Activated naive CD8-positive, alpha-beta T cell treated with anti-CD3 and anti-CD28 coated beads, Interleukin-2, amount 10 ng/mL, durations not matched to agents 7 days and 5 days (primary cell): ENCODE data around the gene ARSG. TPM values are rescaled to one million over a fixed set of nuclear protein-coding genes. Genes with fewer than 3 reads are reported as not detected.

Experiments used
- ATAC-seq: fragments of 150-1000 bp; cut with Tn5 transposase; one replicate; pipeline ENCODE4 v1.10.0; 2021; ENCODE audit warnings: low read depth, moderate library complexity
- POLR2A ChIA-PET: fragments of 350-600 bp; sonication (Branson Sonifier 250); formaldehyde crosslinking; loops from one replicate; lab custom pipeline; 2021; ENCODE audit warnings: antibody characterized with exemption; lab: Charles Lee
- DNase-seq: peaks from one replicate; pipeline ENCODE4 v3.0.0; 2021
- H3K27ac Mint-ChIP-seq: one replicate; pipeline ENCODE4 v1.8.0; 2022; ENCODE audit warnings: mild to moderate bottlenecking, mixed read lengths
- H3K27me3 Mint-ChIP-seq: one replicate; pipeline ENCODE4 v1.8.0; 2022; ENCODE audit warnings: mild to moderate bottlenecking, moderate library complexity, mixed read lengths
- H3K36me3 Mint-ChIP-seq: one replicate; pipeline ENCODE4 v1.8.0; 2021; ENCODE audit warnings: mild to moderate bottlenecking, mixed read lengths
- H3K4me1 Mint-ChIP-seq: one replicate; pipeline ENCODE4 v1.8.0; 2021; ENCODE audit warnings: mixed read lengths
- H3K4me3 Mint-ChIP-seq: one replicate; pipeline ENCODE4 v1.8.0; 2022; ENCODE audit warnings: mild to moderate bottlenecking, moderate library complexity, mixed read lengths
- H3K9me3 Mint-ChIP-seq: one replicate; pipeline ENCODE4 v1.8.0; 2021; ENCODE audit warnings: mixed read lengths
- total RNA-seq, 2 experiments: library from RNA; stranded (reverse); gene quantifications; one replicate each; pipeline ENCODE4 v1.2.3, GENCODE V29; 2021

ARSG gene
- total RNA-seq, 2 experiments from 2014 or later: 10.4 to 10.9 TPM

- Mint-ChIP-seq H3K27ac (peak overlapping the region; percentile 86), H3K4me3 (peak overlapping the region; percentile 98), H3K4me1 (peaks cover 56% of the 10 kb centered on the region), H3K27me3 (no peaks in the 10 kb centered on the region), H3K9me3 (no peaks in the 10 kb centered on the region), H3K36me3 (peaks cover 16% of the 10 kb centered on the region)
- POLR2A ChIA-PET: interaction anchor here (0.9 to 9.3 kb wide), 9 partner anchors 19 to 276 kb away, joined by 3 to 111 read pairs (median 8); partner anchors contain the start of genes AMZ2, ARSG and SLC16A6
- ATAC-seq (no peak), DNase-seq (no peak)
Measured at GRCh38 chr17:68456339-68457167, 165.3 kb downstream of the ARSG start.

- DNase-seq: no peak
- POLR2A ChIA-PET: interaction anchor here (0.8 to 9.3 kb wide), 12 partner anchors 11 to 276 kb away, joined by 3 to 111 read pairs (median 8); partner anchors contain the start of genes AMZ2, ARSG, PRKAR1A and SLC16A6
- H3K4me3 Mint-ChIP-seq: peak within 1 kb of the TSS; percentile 98
- H3K4me1 Mint-ChIP-seq: peaks cover 62% of the 10 kb centered on the region
- peaks cover 12% of the 10 kb centered on the region for H3K36me3 Mint-ChIP-seq
- H3K9me3 Mint-ChIP-seq: no peaks in the 10 kb centered on the region
- peak; percentile 31 for ATAC-seq
- H3K27me3 Mint-ChIP-seq: no peaks in the 10 kb centered on the region
- peak within 1 kb of the TSS; percentile 86 for H3K27ac Mint-ChIP-seq
Measured at GRCh38 chr17:68457168-68457538, 165.9 kb downstream of the ARSG start, which contains the start of gene WIPI1. TSS of gene WIPI1 (minus strand) at chr17:68457496. CDS start at chr17:68457421, 75 bp downstream.

GRCh38 chr17:68457539-68458259, 166.4 kb downstream of the ARSG start:
- H3K4me1 Mint-ChIP-seq: peaks cover 67% of the 10 kb centered on the region
- ATAC-seq: peak; percentile 92
- H3K27me3 Mint-ChIP-seq: no peaks in the 10 kb centered on the region
- POLR2A ChIA-PET: interaction anchor here (0.8 to 9.3 kb wide), 15 partner anchors 11 to 277 kb away, joined by 3 to 111 read pairs (median 7); partner anchors contain the start of genes AMZ2, ARSG, PRKAR1A and SLC16A6
- peak overlapping the region; percentile 84 for H3K27ac Mint-ChIP-seq
- H3K36me3 Mint-ChIP-seq: peaks cover 9% of the 10 kb centered on the region
- H3K9me3 Mint-ChIP-seq: no peaks in the 10 kb centered on the region
- H3K4me3 Mint-ChIP-seq: peak overlapping the region; percentile 81
- peak; percentile 99 for DNase-seq

- Mint-ChIP-seq H3K36me3 (peaks cover 5% of the 10 kb centered on the region), H3K27ac (peak overlapping the region; percentile 84), H3K9me3 (no peaks in the 10 kb centered on the region), H3K27me3 (no peaks in the 10 kb centered on the region), H3K4me3 (peak overlapping the region; percentile 81), H3K4me1 (peaks cover 69% of the 10 kb centered on the region)
- no peak for ATAC-seq
- DNase-seq: no peak
- POLR2A ChIA-PET: interaction anchor here (1.0 to 9.3 kb wide), 11 partner anchors 8 to 253 kb away, joined by 3 to 111 read pairs (median 10); partner anchors contain the start of genes AMZ2, ARSG, PRKAR1A and SLC16A6
Measured at GRCh38 chr17:68458260-68459036, 167.2 kb downstream of the ARSG start.

GRCh38 chr17:68459037-68459639, 167.8 kb downstream of the ARSG start:
- peaks cover 66% of the 10 kb centered on the region for H3K4me1 Mint-ChIP-seq
- ATAC-seq (no peak), DNase-seq (no peak)
- peak overlapping the region; percentile 44 for H3K4me3 Mint-ChIP-seq
- POLR2A ChIA-PET: interaction anchor here (1.2 to 9.3 kb wide), 9 partner anchors 9 to 253 kb away, joined by 3 to 111 read pairs (median 11); partner anchors contain the start of genes AMZ2, ARSG, PRKAR1A and SLC16A6
- peaks cover 3% of the 10 kb centered on the region for H3K36me3 Mint-ChIP-seq
- peak overlapping the region; percentile 83 for H3K27ac Mint-ChIP-seq
- H3K9me3 Mint-ChIP-seq: no peaks in the 10 kb centered on the region
- no peaks in the 10 kb centered on the region for H3K27me3 Mint-ChIP-seq

DNA sequence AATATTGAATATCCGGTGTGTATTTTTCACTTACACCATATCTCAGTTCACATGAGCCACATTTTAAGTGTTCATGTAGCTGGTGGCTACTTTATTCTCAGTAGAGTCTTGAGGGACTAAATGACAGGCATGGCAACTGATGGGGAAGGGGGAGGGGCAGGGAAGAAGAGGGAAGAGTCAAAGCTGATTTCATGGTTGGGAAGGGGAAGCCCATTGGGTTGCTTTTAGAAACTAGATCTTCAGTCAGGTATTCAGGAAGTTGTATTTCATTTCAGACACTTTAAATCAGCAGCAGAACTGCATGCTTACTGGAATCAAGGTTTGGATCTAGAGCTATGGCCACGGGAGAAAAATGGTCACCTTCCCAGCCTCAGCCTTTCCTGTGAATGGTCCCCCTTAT, 168.9 kb downstream of the ARSG start:
- H3K27me3 Mint-ChIP-seq: no peaks in the 10 kb centered on the region
- H3K36me3 Mint-ChIP-seq: peaks cover 3% of the 10 kb centered on the region
- H3K27ac Mint-ChIP-seq: peak overlapping the region; percentile 98
- peak overlapping the region; percentile 85 for H3K4me3 Mint-ChIP-seq
- H3K9me3 Mint-ChIP-seq: no peaks in the 10 kb centered on the region
- H3K4me1 Mint-ChIP-seq: peaks cover 62% of the 10 kb centered on the region
- DNase-seq: no peak
- ATAC-seq: no peak
- POLR2A ChIA-PET: interaction anchor here (0.5 to 9.3 kb wide), 13 partner anchors 10 to 254 kb away, joined by 3 to 111 read pairs (median 8); partner anchors contain the start of genes AMZ2, ARSG, PRKAR1A and SLC16A6

GRCh38 chr17:68460715-68461114, 169.4 kb downstream of the ARSG start:
- ATAC-seq: no peak
- DNase-seq: no peak
- H3K4me1 Mint-ChIP-seq: peaks cover 63% of the 10 kb centered on the region
- peaks cover 3% of the 10 kb centered on the region for H3K36me3 Mint-ChIP-seq
- H3K9me3 Mint-ChIP-seq: no peaks in the 10 kb centered on the region
- H3K4me3 Mint-ChIP-seq: peak overlapping the region; percentile 85
- POLR2A ChIA-PET: interaction anchor here (0.5 to 9.3 kb wide), 13 partner anchors 11 to 255 kb away, joined by 3 to 111 read pairs (median 8); partner anchors contain the start of genes AMZ2, ARSG, PRKAR1A and SLC16A6
- H3K27ac Mint-ChIP-seq: peak overlapping the region; percentile 98
- no peaks in the 10 kb centered on the region for H3K27me3 Mint-ChIP-seq

GRCh38 chr17:68461122-68461539, 169.8 kb downstream of the ARSG start:
- POLR2A ChIA-PET: interaction anchor here (1.0 to 9.3 kb wide), 11 partner anchors 15 to 281 kb away, joined by 3 to 111 read pairs (median 8); partner anchors contain the start of genes AMZ2, ARSG, PRKAR1A and SLC16A6
- Mint-ChIP-seq H3K27ac (peak overlapping the region; percentile 98), H3K4me1 (peaks cover 63% of the 10 kb centered on the region), H3K27me3 (no peaks in the 10 kb centered on the region), H3K4me3 (peak overlapping the region; percentile 85), H3K9me3 (no peaks in the 10 kb centered on the region), H3K36me3 (peaks cover 3% of the 10 kb centered on the region)
- no peak for DNase-seq
- ATAC-seq: no peak

GRCh38 chr17:68461589-68461988, 170.3 kb downstream of the ARSG start:
- Mint-ChIP-seq H3K27me3 (no peaks in the 10 kb centered on the region), H3K4me3 (peak overlapping the region; percentile 85), H3K27ac (peak overlapping the region; percentile 98), H3K36me3 (peaks cover 3% of the 10 kb centered on the region), H3K4me1 (peaks cover 58% of the 10 kb centered on the region), H3K9me3 (no peaks in the 10 kb centered on the region)
- DNase-seq: peak; percentile 60
- POLR2A ChIA-PET: interaction anchor here (1.1 to 9.3 kb wide), 8 partner anchors 15 to 281 kb away, joined by 4 to 111 read pairs (median 8); partner anchors contain the start of gene AMZ2
- ATAC-seq: peak; percentile 5

GRCh38 chr17:68462381-68463210, 171.3 kb downstream of the ARSG start:
- Mint-ChIP-seq H3K27me3 (peaks cover 2% of the 10 kb centered on the region), H3K36me3 (no peaks in the 10 kb centered on the region), H3K9me3 (no peaks in the 10 kb centered on the region), H3K27ac (peak overlapping the region; percentile 98), H3K4me3 (peak overlapping the region; percentile 85), H3K4me1 (peaks cover 55% of the 10 kb centered on the region)
- peak; percentile 61 for DNase-seq
- POLR2A ChIA-PET: interaction anchor here (0.6 to 9.3 kb wide), 9 partner anchors 25 to 282 kb away, joined by 3 to 111 read pairs (median 5); no protein-coding TSS in a partner anchor
- ATAC-seq: peak; percentile 55
